Activated CD4-positive, alpha-beta T cell treated with anti-CD3 and anti-CD28 coated beads for 24 hours (primary cell): ENCODE data around the gene ICOSLG.
"Not testable (repeated sequence)": the region's sequence is repeated elsewhere in the genome, so short reads cannot be mapped to it uniquely, and the experiment has no call there.

Experiments used
- DNase-seq, 2 donors: peaks; one replicate each; pipeline ENCODE4 v3.0.0-alpha.2; 2020; ENCODE audit warnings: low read depth in 2 of 2

ICOSLG gene

DNA sequence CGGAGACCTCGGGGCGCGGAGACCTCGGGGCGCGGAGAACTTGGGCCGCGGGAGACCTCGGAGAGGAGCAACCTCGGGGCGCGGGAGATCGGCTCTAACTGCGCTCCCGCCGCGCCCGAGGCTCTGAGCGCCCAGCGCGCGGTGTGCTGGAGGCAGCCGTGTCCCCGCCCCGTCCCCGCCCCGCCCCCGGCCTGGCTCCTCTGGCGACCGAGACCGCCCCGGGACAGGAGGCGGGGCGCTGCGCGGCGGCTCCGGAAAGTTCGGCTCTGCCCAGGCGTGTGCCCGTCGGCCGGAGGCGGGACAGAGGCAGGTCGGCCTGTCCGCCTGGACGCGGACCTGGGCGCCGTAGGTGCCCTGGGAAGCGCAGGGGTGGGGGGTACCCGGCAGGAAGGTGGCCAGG lies at the start of gene ICOSLG:
Gene ICOSLG (minus strand): TSS at position 102 of the 400 bp plus-strand sequence. CDS start 126 bp downstream, outside the sequence.
- DNase-seq, result not testable (repeated sequence)

GRCh38 chr21:44289381-44290010 lies 48.8 kb upstream of the ICOSLG start:
- DNase-seq, result no peak

DNA sequence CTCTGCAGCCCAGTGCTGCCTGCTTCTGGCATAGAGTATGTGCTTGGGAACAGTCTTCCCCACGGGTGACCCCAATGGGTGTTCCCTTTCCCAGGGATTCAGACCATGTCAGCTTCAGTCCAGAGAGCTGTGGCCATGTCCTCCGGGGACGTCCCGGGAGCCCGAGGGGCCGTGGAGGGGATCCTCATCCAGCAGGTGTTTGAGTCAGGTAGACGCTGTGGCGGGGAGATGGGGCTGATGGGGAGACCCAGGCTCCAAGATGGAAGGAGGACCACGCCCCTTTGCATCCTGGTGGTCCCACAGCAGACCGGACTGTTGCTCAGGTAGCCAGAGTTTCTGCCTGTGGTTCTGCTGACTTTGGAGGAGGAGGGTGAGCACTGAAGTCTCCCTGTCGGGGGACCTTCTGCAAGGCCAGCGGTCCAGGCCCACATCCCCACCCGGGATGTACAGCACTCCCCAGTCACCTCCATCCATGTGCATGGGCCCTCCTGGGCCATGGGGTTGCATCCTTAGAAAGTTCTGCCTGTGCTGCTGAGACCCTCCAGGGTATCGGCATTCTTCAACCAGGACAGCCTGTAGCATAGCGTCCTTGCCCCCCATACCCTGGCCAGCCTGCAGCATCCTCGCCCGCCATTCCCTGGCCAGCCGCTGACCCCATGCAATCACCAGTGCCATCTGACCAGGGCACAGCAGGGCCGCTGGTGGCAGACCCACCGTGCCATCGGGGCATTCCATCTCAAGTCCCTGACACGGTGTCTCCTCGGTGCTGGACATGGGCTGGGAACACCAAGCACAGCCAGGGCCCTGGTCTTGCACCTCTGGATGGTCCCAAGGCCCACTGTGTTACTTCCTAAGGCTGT lies 47.7 kb upstream of the ICOSLG start:
- DNase-seq, result no peak

- no peak for DNase-seq
Measured at GRCh38 chr21:44286716-44287632, 46.2 kb upstream of the ICOSLG start.

- no peak for DNase-seq
Measured at GRCh38 chr21:44286086-44286715, 45.5 kb upstream of the ICOSLG start.

DNA sequence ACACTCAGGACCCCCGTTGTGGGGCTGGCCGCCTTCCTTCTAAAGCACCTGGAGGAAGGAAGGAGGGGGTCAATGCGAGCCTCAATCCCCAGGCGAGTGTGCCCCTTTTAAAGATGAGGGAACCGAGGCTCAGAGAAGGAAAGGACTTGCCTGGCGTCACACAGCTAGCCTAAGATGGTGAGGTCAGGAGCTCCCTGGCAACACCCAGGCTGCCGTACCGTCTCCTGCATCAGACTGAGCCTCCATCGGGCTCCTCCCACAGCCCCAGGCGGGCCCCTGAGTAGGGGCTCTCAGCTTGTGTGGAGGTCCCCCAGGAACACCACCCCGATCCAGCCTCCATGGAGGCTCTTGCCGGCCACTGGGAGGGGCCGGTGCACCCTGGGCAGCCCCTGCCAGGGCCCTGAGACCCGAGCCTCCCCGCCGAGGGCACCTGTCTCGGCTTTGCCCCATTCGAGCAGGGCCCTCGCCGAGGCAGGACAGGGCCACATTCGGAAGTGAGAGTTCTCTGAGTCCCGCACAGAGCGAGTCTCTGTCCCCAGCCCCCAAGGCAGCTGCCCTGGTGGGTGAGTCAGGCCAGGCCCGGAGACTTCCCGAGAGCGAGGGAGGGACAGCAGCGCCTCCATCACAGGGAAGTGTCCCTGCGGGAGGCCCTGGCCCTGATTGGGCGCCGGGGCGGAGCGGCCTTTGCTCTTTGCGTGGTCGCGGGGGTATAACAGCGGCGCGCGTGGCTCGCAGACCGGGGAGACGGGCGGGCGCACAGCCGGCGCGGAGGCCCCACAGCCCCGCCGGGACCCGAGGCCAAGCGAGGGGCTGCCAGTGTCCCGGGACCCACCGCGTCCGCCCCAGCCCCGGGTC lies 44.6 kb upstream of the ICOSLG start, which contains the start of gene AIRE:
Gene AIRE (plus strand): TSS at position 739 of the 855 bp plus-strand sequence. CDS start 131 bp downstream, outside the sequence.
- DNase-seq, result no peak

DNA sequence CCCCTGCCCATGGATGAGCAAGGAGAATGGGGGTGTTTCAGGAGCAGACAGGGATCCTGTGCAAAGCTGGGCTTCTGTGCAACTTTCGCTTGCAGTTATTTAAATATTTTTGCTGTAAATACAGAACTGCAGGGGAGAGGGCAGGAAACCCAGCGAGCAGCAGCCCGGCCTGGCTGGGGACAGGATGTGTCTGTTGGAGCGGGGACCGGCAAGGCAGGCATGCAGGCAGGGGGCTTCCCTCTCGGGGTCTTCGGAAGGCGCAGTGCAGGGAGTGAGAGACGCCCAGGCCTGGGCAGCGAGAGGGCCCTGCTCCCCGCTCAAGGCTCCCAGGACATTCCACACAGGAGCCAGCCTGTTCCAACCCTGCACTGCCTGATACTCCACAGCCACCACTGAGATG lies 43.2 kb upstream of the ICOSLG start:
- no peak for DNase-seq

DNA sequence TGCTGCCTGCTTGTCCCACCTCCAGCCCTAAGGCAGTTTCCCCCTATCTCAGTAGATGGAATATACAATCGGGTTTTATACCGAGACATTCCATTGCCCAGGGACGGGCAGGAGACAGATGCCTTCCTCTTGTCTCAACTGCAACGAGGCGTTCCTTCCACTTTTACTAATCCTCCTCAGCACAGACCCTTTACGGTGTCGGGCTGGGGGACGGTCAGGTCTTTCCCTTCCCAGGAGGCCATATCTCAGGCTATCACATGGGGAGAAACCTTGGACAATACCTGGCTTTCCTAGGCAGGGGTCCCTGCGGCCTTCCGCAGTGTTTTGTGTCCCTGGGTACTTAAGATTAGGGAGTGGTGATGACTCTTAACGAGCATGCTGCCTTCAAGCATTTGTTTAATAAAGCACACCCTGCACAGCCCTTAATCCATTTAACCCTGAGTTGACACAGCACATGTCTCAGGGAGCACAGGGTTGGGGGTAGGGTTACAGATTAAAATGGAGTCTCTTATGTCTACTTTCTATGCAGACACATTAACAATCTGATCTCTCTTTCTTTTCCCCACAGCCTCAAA lies 42.6 kb upstream of the ICOSLG start:
- not testable (repeated sequence) for DNase-seq

DNA sequence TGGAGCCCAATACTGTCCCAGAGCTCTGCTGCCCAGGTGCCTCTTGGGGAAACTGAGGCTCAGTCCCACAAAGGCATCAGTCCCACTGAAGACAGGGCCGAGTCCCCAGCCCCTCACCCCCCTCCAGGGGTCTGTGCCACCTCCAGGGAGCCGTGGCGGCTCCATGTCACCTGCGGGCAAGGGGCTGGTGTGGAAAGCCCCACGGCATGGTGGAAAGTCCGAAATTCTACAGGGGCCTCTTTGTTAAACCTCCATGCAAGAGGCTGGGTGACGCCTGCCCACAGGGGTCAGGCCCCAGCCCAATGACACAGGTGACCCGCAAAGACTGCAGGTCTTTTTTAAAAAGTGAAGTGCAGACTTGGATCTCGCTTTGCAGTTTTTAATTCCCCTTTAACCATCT lies 41.6 kb upstream of the ICOSLG start:
- DNase-seq, result no peak

DNA sequence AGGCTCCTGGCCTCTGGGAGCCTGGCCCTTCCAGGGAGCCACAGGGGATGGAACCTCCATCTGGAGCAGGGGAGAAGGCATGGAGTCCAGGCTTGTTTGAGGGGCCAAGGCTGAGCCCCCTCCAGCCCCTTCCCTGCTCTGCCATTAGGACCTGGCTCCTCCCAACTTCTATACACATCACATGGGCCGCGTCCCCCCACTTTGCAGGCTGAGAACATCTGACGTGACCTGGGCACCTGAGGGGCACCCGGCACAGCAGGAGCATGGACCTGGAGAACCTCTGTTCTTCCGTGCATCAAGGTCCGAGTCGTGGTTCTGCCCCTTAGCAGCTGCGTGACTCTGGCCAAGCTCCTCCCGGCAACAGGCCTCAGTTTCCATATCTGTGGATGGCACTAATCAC lies 41.1 kb upstream of the ICOSLG start:
- DNase-seq, result no peak

- no peak for DNase-seq
Measured at GRCh38 chr21:44279354-44280260, 38.9 kb upstream of the ICOSLG start.

DNA sequence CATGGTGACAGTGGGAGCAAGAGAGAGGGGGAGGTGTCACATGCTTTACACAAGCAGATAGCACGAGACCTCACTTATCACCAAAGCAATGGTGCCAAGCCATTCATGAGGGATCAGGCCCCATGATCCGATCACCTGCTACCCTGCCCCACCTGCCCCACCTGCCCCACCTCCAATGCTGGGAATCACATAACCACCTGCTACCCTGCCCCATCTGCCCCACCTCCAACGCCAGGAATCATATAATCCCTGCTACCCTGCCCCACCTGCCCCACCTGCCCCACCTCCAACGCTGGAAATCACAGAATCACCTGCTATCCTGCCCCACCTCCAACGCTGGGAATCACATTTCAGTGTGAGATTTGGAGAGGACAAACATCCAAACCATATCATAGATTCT lies 34.3 kb upstream of the ICOSLG start:
- DNase-seq, result no peak

GRCh38 chr21:44273046-44273445 lies 32.3 kb upstream of the ICOSLG start:
- no peak for DNase-seq

DNA sequence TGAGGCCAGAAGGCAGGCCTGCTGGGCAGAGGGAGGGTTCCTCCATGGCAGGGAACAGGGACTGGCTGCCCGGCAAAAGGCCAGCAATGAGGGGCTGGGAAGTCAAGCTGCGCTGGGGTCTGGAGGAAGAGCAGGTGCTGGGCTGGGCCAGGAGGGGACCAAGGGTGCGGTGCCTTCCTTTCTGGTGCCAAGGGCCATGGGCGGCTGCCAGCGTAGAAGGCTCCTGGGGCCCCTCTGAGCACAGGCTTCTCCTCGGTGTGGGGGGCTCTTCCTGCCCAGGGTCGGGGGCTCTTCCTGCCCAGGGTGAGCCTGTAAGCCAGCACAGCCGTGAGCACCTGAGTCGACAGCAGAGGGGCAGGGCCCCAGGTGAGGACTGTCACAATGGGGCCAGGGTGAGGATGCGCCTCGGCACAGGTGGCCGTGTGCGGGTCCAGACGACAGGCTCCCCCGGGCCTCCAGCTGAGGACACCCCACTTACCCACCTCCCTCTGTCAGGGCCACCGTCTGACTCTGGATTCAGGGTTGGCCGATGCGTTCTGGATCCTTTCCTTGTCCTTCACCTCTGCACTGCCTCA lies 31.6 kb upstream of the ICOSLG start:
- DNase-seq, result no peak

DNA sequence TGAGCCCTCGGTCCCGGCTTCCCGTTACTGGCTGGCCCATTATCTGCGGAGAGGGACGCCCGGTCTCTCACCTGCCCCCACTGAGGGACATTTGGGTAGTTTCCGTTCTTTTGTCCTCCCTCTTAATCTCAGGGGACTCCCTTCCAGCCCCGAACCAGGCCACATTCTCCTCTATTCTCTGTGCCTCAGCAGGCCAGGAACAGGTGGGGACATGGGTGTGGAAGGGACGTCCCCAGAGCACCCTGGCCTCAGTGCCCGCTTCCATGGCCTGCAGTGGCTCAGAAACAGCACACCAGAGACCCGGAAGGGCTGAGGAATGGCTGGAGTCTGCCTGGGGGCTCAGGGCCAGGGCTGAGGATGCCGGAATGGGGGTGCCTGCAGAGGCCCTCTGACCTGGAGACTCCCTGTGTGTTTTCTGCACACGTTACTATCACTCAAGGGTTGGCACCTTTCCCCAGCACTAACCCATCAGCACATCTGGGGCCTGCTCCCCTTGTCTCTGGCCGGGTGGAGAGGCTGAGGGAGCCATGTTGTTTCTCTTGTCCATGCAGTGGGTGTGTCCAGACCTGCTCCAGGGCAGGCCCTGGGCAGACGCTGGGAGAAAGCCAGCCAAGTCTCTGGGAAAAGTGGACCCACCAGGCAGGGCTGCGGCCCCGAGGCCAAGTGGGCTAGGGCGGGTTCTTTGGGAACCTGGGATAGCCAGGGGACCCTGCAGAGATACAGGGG lies 31.0 kb upstream of the ICOSLG start:
- no peak for DNase-seq

- DNase-seq, result no peak
Measured at GRCh38 chr21:44269090-44269489, 28.3 kb upstream of the ICOSLG start.

DNA sequence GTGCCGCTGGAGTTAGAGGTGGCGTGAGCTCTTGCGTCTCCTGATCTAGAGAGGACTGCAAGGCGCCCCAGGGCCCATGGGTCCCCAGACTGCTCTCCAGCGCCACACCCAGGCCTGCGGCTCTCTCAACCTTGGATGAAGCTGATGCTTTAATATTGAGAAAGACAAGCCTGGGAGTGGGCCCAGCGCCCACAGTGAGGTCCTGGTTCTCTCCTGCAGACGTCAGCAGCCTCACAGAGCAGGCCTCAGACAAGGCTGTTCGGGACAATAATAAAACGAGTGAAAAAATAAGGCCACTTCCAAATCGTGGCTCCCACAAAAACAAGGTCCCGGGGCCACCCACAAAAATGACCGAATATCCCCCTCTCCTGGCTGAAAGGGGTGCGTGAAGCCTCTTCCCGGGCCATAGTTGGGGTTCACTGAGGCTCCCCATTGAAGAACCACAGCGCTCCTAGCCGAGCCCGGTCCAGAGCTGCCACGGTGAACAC lies 27.0 kb upstream of the ICOSLG start:
- no peak for DNase-seq

DNA sequence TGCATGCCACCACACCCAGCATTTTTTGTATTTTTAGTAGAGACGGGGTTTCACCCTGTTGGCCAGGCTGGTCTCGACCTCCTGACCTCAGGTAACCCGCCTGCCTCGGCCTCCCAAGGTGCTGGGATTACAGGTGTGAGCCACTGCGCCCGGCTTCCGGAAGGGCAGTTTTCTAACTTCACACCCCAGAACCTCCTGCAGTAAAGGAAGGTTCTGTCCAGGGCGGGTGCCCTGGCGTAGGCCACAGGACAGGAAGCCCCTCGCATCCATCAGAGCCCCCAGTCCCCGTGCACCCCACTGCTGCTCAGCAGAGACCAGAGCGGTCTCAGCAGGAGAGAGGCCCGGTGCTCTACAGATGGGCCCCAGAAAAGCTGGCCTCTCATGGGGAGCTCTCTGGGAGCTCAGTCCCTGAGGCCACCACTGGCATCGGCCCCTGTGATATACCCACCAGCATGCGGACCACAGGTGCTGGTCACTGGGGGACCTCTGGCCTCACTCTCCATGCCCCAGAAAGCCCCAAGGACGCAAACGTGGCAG lies 25.1 kb upstream of the ICOSLG start:
- DNase-seq, result no peak
